Astrocyte of the spinal cord (primary cell): ENCODE data around the gene FLNC.

ENCODE experiments used
- DNase-seq: peaks from one replicate; pipeline ENCODE4 v3.0.0; 2011; ENCODE audit warnings: low read depth, low spot score
- H3K4me3 ChIP-seq: 2 replicates; pipeline ENCODE4 v1.5.1; 2011; ENCODE audit warnings: low read depth, mild to moderate bottlenecking, low read length, moderate library complexity
- CTCF ChIP-seq: IDR thresholded peaks from 2 replicates; pipeline ENCODE4 v1.5.1; 2012; ENCODE audit warnings: low read depth, mild to moderate bottlenecking, low read length, inconsistent platforms
- in situ Hi-C: cut with HindIII; loops from 2 replicates; pipeline ENCODE4 v1.10.0; 2017; ENCODE audit warnings: low sequenced_read_pairs

The FLNC gene

DNA sequence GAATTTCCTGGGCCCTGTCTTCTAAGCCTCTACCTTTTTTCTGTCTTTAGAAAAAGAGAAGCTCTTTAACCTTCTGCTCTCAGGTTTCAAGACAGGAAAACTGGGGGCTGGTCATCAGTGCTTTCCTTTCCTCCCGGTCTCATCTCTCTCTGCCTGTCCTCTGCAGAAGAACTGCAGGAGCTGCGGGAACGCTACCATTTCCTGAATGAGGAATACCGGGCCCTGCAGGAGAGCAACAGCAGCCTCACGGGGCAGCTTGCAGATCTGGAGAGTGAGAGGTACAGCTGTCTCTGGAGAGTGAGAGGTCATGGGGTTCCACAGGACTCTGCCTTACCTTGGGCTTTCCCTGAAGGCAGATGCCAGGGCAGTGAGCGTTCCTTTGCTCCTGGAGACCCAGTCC, 25.7 kb upstream of the FLNC start:
- in situ Hi-C loops: no loop called here
- no peak overlapping the region for H3K4me3 ChIP-seq
- DNase-seq: no peak
- no peak for TF ChIP-seq CTCF

DNA sequence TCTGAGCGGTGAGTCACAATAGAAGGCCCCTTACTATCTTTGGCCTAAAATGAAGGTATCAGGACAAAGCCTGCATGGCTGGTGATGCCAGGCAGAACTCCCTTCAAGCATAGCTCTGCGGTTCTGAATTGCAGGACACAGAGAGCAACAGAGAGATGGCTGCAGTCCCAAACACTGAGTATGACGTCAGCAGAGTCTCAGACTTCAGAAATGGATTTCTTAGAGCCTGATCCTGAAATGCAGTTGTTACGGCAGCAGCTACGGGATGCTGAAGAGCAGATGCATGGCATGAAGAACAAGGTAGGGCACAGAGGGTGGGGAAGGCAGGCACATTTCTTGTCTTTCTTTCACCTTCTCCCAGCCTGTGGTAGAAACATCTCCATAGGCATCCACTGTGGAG, 25.0 kb upstream of the FLNC start:
- no peak for TF ChIP-seq CTCF
- no peak overlapping the region for H3K4me3 ChIP-seq
- in situ Hi-C loops: no loop called here
- DNase-seq: no peak

GRCh38 chr7:128807191-128807590, 23.0 kb upstream of the FLNC start:
- no peak overlapping the region for H3K4me3 ChIP-seq
- TF ChIP-seq CTCF: no peak
- no peak for DNase-seq
- in situ Hi-C loops: no loop called here

DNA sequence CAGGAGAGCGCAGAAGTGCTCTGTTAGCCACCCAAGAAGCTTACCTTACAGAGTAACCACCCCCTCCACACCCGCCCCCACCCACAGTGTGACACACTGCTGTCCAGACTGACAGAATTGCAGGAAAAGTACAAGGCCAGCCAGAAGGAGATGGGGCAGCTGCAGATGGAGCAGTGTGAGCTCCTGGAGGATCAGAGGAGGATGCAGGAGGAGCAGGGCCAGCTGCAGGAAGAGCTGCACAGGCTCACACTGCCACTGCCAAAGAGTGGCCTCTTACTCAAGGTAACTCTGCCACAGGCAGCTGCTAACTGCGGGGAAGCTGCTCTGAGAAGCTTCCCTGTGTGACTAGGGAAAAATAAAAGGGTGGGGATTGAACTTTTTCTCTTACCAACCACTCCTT, 20.8 kb upstream of the FLNC start:
- H3K4me3 ChIP-seq: no peak overlapping the region
- in situ Hi-C loops: no loop called here
- no peak for TF ChIP-seq CTCF
- no peak for DNase-seq

DNA sequence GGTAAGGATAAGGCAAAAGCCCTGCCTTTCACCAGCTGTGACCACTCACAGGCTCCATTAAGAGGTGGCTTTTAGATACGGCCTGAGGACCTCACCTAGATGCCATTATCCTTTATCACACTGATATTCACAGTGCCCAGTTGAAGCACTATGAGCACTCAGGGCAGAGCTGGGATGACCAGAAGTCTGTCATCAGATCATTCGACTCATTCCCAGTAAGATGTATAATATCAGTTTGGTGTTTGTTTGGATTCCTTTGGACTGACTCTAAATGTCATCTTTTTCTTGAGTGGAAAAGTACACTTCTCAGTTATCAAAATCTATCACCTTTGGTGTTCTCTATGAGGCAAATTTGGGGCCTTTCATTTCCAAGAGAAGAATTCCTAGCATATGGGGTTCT, 19.7 kb upstream of the FLNC start:
- no peak for DNase-seq
- in situ Hi-C loops: no loop called here
- no peak overlapping the region for H3K4me3 ChIP-seq
- no peak for TF ChIP-seq CTCF

- in situ Hi-C loops: no loop called here
- no peak for TF ChIP-seq CTCF
- no peak overlapping the region for H3K4me3 ChIP-seq
- no peak for DNase-seq
These were observed 19.2 kb upstream of the FLNC start for GRCh38 chr7:128810997-128811396.
